AG04449 (cell line): Measurements from ENCODE around the gene MRE11.
"Not testable (repeated sequence)": the region's sequence is repeated elsewhere in the genome, so short reads cannot be mapped to it uniquely, and the experiment has no call there.

Source experiments
- CTCF ChIA-PET: fragments of 350-600 bp; formaldehyde crosslinking; extraction: SDS; loops from one replicate; lab custom pipeline; 2021; ENCODE audit warnings: antibody characterized with exemption; lab: Yijun Ruan, JAX
- POLR2A ChIA-PET: fragments of 400-600, 350-600 bp; formaldehyde crosslinking; extraction: SDS; loops from one replicate; lab custom pipeline; 2020; ENCODE audit warnings: antibody characterized with exemption, inconsistent platforms; lab: Yijun Ruan, JAX
- DNase-seq: peaks from one replicate; pipeline ENCODE4 v3.0.0-alpha.2; 2010; ENCODE audit warnings: low read depth, low spot score
- H3K4me3 ChIP-seq: 2 replicates; pipeline ENCODE4 v1.5.1; 2011; ENCODE audit warnings: low read depth, mild to moderate bottlenecking, control low read depth, low read length
- TF ChIP-seq, protein P1 (sequence below): IDR thresholded peaks from one replicate; pipeline ENCODE4 v1.5.1; 2011; ENCODE audit warnings: mild to moderate bottlenecking, moderate library complexity, low read length, control low read depth, inconsistent platforms; ENCODE audit not compliant: insufficient read depth; ENCODE audit errors: missing control alignments

MRE11 gene

DNA sequence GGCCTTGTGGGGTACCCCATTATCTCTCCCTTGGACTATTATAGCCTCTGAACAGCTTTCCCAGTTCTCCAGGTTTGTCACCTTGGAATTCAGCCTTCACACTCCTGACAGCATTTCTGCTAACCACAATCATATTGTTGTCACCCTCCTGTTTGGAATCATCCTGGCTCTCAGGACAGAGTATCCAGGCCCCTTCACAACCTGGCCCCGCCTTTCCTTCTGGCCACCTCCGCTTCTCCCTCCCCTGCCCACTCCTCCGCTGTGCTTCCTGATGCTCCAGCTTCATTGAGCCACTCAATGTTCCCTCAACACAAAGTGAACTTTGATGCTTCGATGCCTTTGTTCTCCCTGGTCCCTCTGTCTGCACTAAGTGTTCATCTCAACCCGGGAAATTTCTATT, 95.5 kb downstream of the MRE11 start:
- TF ChIP-seq, protein P1, sequence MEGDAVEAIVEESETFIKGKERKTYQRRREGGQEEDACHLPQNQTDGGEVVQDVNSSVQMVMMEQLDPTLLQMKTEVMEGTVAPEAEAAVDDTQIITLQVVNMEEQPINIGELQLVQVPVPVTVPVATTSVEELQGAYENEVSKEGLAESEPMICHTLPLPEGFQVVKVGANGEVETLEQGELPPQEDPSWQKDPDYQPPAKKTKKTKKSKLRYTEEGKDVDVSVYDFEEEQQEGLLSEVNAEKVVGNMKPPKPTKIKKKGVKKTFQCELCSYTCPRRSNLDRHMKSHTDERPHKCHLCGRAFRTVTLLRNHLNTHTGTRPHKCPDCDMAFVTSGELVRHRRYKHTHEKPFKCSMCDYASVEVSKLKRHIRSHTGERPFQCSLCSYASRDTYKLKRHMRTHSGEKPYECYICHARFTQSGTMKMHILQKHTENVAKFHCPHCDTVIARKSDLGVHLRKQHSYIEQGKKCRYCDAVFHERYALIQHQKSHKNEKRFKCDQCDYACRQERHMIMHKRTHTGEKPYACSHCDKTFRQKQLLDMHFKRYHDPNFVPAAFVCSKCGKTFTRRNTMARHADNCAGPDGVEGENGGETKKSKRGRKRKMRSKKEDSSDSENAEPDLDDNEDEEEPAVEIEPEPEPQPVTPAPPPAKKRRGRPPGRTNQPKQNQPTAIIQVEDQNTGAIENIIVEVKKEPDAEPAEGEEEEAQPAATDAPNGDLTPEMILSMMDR: no peak
- DNase-seq: no peak
- CTCF ChIA-PET: interaction anchor here (0.7 kb wide), 1 partner anchor 215 kb away, joined by 3 read pairs; no protein-coding TSS in a partner anchor
- no peak overlapping the region for H3K4me3 ChIP-seq
- POLR2A ChIA-PET: no interaction called here

DNA sequence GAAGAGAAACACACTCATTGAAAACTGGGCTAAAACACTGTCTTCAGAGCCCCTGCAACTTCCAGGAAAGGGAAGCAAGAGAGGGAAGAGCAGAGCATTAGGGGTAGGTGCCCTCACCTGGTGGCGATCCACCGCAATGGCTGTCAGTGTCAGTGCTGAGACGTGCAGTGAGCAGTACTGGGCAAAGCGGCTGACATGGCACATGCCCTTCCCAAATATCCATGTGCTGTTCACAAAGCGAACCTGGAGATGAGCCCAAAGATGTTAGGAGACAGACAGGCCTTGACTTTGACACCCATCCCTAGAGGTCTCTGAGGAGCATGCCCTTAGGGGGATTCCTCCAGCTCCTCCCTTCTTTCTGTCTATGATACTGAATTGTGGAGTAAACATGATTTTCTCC, 97.4 kb downstream of the MRE11 start:
- CTCF ChIA-PET: no interaction called here
- DNase-seq: no peak
- POLR2A ChIA-PET: no interaction called here
- TF ChIP-seq, protein P1: no peak
- H3K4me3 ChIP-seq: no peak overlapping the region

DNA sequence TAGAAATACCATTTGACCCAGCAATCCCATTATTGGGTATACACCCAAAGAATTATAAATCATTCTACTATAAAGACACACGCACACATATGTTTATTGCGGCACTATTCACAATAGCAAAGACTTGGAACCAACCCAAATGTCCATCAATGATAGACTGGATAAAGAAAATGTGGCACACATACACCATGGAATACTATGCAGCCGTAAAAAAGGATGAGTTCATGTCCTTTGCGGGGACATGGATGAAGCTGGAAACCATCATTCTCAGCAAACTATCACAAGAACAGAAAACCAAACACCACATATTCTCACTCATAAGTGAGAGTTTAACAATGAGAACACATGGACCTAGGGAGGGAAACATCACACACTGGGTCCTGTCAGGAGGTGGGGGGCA, 101.7 kb downstream of the MRE11 start:
- DNase-seq, CTCF ChIA-PET, POLR2A ChIA-PET, H3K4me3 ChIP-seq: not testable (repeated sequence)

DNA sequence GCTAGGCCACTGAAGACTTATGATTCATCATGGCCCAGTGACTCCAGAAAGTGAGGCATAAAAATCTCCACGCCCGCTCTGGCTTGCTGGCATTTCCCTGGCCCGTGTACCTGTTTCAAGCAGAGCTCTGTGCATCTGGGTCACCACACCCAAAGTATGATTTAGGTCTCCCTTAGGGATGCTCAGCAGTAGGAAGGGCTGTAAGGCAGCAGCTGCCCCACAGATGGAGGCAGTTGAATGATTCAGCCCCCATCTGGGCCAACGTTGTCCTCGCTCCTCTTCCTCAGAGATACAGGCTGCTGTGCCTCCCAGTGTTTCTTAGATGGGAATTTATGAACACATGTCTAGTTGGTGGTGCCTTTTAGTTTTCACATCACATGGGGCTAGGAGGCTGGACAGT, 114.0 kb downstream of the MRE11 start:
- no peak overlapping the region for H3K4me3 ChIP-seq
- TF ChIP-seq, protein P1: no peak
- CTCF ChIA-PET: no interaction called here
- DNase-seq: no peak
- POLR2A ChIA-PET: no interaction called here

DNA sequence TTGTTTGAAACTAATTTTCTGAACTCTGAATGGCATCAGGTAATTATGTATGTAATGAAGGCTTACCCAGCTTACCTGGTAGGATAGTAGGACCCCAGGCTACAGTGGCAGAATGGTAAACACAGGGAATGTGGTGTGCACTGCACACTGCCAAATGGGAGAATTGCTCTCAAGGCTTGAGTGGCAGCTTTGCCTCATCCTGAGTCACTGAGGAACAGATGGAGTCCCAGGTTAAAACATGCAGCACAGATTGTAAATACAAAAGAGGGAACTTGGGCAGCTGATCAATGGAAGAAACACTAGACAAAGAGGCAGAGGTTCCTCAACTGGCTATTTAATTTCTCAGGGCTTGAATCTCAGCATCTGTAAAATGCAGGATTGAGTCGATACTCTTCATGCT, 116.8 kb downstream of the MRE11 start:
- no peak overlapping the region for H3K4me3 ChIP-seq
- ChIA-PET POLR2A (no interaction called here), CTCF (interaction anchor here (0.9 kb wide), 1 partner anchor 482 kb away, joined by 3 read pairs; no protein-coding TSS in a partner anchor)
- TF ChIP-seq, protein P1: no peak
- DNase-seq: no peak

DNA sequence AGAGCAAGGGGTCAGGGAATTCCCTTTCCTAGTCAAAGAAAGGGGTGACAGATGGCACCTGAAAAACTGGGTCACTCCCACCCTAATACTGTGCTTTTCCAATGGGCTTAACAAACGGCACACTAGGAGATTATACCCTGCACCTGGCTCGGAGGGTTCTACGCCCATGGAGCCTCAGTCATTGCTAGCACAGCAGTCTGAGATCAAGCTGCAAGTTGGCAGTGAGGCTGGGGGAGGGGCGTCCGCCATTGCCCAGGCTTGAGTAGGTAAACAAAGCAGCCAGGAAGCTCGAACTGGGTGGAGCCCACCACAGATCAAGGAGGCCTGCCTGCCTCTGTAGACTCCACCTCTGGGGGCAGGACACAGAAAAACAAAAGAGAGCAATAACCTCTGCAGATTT, 123.1 kb downstream of the MRE11 start:
- POLR2A ChIA-PET, DNase-seq, H3K4me3 ChIP-seq, CTCF ChIA-PET: not testable (repeated sequence)
